ENCODE results near the gene SEC11C.

The SEC11C gene

DNA sequence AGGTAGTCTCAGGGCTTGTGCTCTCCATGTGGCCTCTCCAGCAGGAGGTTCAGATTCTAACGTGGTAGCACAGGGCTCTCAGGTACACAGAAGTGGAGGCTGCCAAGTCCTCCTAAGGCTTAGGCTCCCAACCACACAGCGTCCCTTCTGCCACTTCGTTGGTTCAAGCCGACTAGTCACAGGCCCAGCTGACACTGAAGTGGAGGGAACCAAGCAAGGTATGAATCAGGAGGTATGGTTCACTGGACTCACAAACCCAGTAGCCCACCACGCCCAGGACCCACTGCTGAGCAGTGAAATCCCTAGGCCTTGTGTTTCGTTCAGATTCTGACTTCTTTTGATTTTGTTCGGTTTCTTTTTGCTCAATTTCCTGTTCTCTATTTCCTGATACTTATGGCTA lies 46.0 kb upstream of the SEC11C start (continued):
- TF ChIP-seq, protein P1, sequence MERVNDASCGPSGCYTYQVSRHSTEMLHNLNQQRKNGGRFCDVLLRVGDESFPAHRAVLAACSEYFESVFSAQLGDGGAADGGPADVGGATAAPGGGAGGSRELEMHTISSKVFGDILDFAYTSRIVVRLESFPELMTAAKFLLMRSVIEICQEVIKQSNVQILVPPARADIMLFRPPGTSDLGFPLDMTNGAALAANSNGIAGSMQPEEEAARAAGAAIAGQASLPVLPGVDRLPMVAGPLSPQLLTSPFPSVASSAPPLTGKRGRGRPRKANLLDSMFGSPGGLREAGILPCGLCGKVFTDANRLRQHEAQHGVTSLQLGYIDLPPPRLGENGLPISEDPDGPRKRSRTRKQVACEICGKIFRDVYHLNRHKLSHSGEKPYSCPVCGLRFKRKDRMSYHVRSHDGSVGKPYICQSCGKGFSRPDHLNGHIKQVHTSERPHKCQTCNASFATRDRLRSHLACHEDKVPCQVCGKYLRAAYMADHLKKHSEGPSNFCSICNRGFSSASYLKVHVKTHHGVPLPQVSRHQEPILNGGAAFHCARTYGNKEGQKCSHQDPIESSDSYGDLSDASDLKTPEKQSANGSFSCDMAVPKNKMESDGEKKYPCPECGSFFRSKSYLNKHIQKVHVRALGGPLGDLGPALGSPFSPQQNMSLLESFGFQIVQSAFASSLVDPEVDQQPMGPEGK (CRISPR knock-in tag; IDR thresholded peaks at IDR 0.05; ENCODE audit: borderline replicate concordance): no peak
- TF ChIP-seq, protein P2, sequence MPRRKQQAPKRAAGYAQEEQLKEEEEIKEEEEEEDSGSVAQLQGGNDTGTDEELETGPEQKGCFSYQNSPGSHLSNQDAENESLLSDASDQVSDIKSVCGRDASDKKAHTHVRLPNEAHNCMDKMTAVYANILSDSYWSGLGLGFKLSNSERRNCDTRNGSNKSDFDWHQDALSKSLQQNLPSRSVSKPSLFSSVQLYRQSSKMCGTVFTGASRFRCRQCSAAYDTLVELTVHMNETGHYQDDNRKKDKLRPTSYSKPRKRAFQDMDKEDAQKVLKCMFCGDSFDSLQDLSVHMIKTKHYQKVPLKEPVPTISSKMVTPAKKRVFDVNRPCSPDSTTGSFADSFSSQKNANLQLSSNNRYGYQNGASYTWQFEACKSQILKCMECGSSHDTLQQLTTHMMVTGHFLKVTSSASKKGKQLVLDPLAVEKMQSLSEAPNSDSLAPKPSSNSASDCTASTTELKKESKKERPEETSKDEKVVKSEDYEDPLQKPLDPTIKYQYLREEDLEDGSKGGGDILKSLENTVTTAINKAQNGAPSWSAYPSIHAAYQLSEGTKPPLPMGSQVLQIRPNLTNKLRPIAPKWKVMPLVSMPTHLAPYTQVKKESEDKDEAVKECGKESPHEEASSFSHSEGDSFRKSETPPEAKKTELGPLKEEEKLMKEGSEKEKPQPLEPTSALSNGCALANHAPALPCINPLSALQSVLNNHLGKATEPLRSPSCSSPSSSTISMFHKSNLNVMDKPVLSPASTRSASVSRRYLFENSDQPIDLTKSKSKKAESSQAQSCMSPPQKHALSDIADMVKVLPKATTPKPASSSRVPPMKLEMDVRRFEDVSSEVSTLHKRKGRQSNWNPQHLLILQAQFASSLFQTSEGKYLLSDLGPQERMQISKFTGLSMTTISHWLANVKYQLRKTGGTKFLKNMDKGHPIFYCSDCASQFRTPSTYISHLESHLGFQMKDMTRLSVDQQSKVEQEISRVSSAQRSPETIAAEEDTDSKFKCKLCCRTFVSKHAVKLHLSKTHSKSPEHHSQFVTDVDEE (CRISPR knock-in tag; IDR thresholded peaks at IDR 0.05): no peak

DNA sequence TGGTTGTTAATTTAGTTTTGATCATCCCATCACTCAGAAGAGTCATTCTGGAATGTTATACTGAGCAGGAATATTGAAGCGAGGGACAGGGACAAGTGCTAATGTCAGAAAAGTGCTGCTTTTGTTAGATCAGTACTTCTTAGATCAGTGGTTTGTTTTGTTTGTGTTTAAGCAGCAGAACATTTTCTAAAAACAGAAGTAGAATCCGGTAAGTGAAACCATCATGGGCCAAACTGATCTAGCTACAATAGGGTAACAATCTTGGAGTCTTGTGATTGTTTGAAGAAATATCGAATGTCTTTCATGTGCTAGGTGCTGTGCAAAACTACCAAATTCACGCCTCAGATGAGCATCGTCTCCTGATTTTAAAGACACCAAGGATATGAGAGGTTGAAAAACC lies 45.1 kb upstream of the SEC11C start:
- ATAC-seq: no peak
- TF ChIP-seq ESRRG (CRISPR knock-in tag; IDR thresholded peaks at IDR 0.05) (no peak), ISL1 (CRISPR knock-in tag; IDR thresholded peaks at IDR 0.05) (no peak), GLIS3 (CRISPR knock-in tag; IDR thresholded peaks at IDR 0.05) (no peak), RARB (CRISPR knock-in tag; IDR thresholded peaks at IDR 0.05) (no peak), ZNF565 (CRISPR knock-in tag; conservative IDR thresholded peaks at IDR 0.05; ENCODE audit: low read depth) (no peak), OSR1 (CRISPR knock-in tag; IDR thresholded peaks at IDR 0.05) (no peak), CSDC2 (CRISPR knock-in tag; IDR thresholded peaks at IDR 0.05) (no peak), SNAI2 (CRISPR knock-in tag; IDR thresholded peaks at IDR 0.05) (no peak)
- TF ChIP-seq, protein P3, sequence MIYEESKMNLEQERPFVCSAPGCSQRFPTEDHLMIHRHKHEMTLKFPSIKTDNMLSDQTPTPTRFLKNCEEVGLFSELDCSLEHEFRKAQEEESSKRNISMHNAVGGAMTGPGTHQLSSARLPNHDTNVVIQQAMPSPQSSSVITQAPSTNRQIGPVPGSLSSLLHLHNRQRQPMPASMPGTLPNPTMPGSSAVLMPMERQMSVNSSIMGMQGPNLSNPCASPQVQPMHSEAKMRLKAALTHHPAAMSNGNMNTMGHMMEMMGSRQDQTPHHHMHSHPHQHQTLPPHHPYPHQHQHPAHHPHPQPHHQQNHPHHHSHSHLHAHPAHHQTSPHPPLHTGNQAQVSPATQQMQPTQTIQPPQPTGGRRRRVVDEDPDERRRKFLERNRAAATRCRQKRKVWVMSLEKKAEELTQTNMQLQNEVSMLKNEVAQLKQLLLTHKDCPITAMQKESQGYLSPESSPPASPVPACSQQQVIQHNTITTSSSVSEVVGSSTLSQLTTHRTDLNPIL (CRISPR knock-in tag; IDR thresholded peaks at IDR 0.05; ENCODE audit: low read depth): no peak
- TF ChIP-seq, protein P4, sequence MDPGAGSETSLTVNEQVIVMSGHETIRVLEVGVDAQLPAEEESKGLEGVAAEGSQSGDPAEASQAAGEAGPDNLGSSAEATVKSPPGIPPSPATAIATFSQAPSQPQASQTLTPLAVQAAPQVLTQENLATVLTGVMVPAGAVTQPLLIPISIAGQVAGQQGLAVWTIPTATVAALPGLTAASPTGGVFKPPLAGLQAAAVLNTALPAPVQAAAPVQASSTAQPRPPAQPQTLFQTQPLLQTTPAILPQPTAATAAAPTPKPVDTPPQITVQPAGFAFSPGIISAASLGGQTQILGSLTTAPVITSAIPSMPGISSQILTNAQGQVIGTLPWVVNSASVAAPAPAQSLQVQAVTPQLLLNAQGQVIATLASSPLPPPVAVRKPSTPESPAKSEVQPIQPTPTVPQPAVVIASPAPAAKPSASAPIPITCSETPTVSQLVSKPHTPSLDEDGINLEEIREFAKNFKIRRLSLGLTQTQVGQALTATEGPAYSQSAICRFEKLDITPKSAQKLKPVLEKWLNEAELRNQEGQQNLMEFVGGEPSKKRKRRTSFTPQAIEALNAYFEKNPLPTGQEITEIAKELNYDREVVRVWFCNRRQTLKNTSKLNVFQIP (CRISPR knock-in tag; IDR thresholded peaks at IDR 0.05; ENCODE audit: borderline replicate concordance, low read depth): no peak

DNA sequence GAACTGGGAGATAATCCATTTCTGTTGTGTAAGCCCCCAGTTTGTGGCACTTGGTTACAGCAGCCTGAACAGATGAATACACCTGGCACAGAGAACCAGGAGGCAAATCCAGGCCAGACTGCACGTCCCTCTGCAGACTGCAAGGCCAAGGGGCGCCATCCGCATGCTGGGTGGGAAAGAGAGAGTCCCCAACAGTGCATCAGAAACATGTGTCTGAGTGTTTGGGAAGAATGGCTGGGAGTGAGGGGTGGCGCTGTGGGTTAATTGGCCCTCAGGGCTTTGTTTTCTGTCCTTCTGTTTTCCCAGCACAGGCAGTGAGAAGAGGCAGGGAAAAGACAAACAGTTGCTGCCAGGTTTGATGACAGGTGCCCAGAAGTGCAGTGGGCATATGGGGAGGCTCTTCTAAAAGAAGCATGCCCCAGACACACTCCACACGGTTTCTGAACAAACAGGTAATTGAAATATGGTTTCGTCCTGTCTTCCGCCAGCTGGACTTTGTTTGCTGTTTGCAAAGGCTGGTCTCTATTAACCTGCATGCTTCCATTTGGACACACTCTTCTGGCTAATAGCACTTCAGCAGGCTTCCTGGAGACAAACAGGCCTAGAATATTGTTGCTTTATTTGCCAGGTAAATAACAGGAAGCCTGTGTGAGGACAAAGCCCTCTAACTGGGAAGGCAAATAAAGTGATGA lies 43.4 kb upstream of the SEC11C start:
- TF ChIP-seq ISL1 (CRISPR knock-in tag; IDR thresholded peaks at IDR 0.05) (no peak), PPARA (CRISPR knock-in tag; IDR thresholded peaks at IDR 0.05; ENCODE audit: borderline replicate concordance) (no peak), ZC3H10 (CRISPR knock-in tag; IDR thresholded peaks at IDR 0.05) (no peak)
- ATAC-seq: no peak

DNA sequence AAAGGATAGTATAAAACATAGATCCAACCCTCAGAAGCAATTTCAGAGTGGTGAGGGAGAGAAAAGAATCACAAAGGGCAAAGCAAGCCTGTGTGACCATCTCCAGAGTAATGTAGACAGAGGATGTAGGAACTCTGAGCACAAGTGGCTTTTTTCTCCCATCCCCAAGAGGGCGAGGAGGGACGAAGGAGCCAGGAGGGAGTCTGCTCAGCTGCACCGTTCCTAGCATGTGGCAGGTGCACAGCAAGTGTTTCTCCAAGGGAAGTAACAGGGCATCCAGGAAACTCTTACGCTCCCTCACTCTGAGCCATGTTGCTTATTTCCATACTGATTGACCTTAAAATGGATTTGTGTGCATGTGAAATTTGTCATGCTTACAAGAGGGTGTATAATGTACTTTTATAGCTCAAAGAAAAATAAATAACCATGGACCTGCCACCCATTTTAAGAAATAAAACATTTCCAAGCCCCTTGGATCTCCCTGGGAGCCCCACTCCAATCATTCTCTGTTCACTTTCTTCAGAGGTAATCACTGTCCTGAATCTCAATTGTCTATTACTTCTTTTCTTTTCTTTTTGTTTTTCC lies 37.8 kb upstream of the SEC11C start:
- TF ChIP-seq, protein P3 (CRISPR knock-in tag; IDR thresholded peaks at IDR 0.05; ENCODE audit: low read depth): no peak
- no peak for TF ChIP-seq TOX (CRISPR knock-in tag; IDR thresholded peaks at IDR 0.05; ENCODE audit: borderline replicate concordance)
- no peak for TF ChIP-seq SNAI2 (CRISPR knock-in tag; IDR thresholded peaks at IDR 0.05)
- no peak for TF ChIP-seq BACH2 (CRISPR knock-in tag; IDR thresholded peaks at IDR 0.05; ENCODE audit: borderline replicate concordance)
- TF ChIP-seq ARNTL (CRISPR knock-in tag; IDR thresholded peaks at IDR 0.05; ENCODE audit: borderline replicate concordance, low read depth): no peak
- TF ChIP-seq CSDC2 (CRISPR knock-in tag; IDR thresholded peaks at IDR 0.05): no peak
- TF ChIP-seq, protein P4 (CRISPR knock-in tag; IDR thresholded peaks at IDR 0.05; ENCODE audit: borderline replicate concordance, low read depth): no peak
- TF ChIP-seq ZNF565 (CRISPR knock-in tag; conservative IDR thresholded peaks at IDR 0.05; ENCODE audit: low read depth): no peak
- no peak for TF ChIP-seq TCF4 (CRISPR knock-in tag; IDR thresholded peaks at IDR 0.05; ENCODE audit: borderline replicate concordance)
- TF ChIP-seq RARB (CRISPR knock-in tag; IDR thresholded peaks at IDR 0.05): no peak
- TF ChIP-seq ZNF70 (CRISPR knock-in tag; IDR thresholded peaks at IDR 0.05): no peak
- no peak for TF ChIP-seq ZFP30 (CRISPR knock-in tag; IDR thresholded peaks at IDR 0.05)
- ATAC-seq: no peak; the same call in 2 of the 3 replicates
